Nephron (organoid): Measurements from ENCODE around the gene STAB2.

Experiments used
- H3K27ac Mint-ChIP-seq, 3 experiments: 2 replicates each; pipeline ENCODE4 v1.8.0; 2020; ENCODE audit warnings: mixed read lengths in 3 of 3, mild to moderate bottlenecking in 2 of 3, moderate library complexity in 1 of 3
- H3K27me3 Mint-ChIP-seq: 2 replicates; pipeline ENCODE4 v1.8.0; 2021; ENCODE audit warnings: low read depth, mild to moderate bottlenecking, moderate library complexity, mixed read lengths
- H3K36me3 Mint-ChIP-seq: 2 replicates; pipeline ENCODE4 v1.8.0; 2020; ENCODE audit warnings: low read depth, mixed read lengths
- H3K4me1 Mint-ChIP-seq: 2 replicates; pipeline ENCODE4 v1.8.0; 2020; ENCODE audit warnings: mixed read lengths
- H3K4me3 Mint-ChIP-seq, 3 experiments: 2 replicates each; pipeline ENCODE4 v1.8.0; 2020; ENCODE audit warnings: mild to moderate bottlenecking in 3 of 3, mixed read lengths in 3 of 3, moderate library complexity in 2 of 3
- H3K9me3 Mint-ChIP-seq: 2 replicates; pipeline ENCODE4 v1.8.0; 2020; ENCODE audit warnings: mixed read lengths
- CTCF ChIP-seq, 3 experiments: fragments of 200-600 bp; sonication (generic); IDR thresholded peaks; one replicate each; pipeline ENCODE4 v1.5.0; 2021; ENCODE audit warnings: antibody characterized with exemption in 3 of 3; ENCODE audit not compliant: unreplicated experiment in 3 of 3

STAB2 gene

GRCh38 chr12:103812789-103813188 lies 225.7 kb downstream of the STAB2 start:
- Mint-ChIP-seq H3K27ac (no peak overlapping the region), H3K4me1 (peaks cover 29% of the 10 kb centered on the region), H3K9me3 (no peaks in the 10 kb centered on the region), H3K27me3 (peaks cover 3% of the 10 kb centered on the region), H3K4me3 (no peak overlapping the region), H3K36me3 (peaks cover 11% of the 10 kb centered on the region)
- TF ChIP-seq CTCF (IDR thresholded peaks at IDR 0.05; ENCODE audit: unreplicated experiment in 3 of 3) = no peak

GRCh38 chr12:103813426-103813825 lies 226.4 kb downstream of the STAB2 start:
- TF ChIP-seq CTCF (IDR thresholded peaks at IDR 0.05; ENCODE audit: unreplicated experiment in 3 of 3) = no peak
- H3K27me3 Mint-ChIP-seq = peaks cover 3% of the 10 kb centered on the region
- no peak overlapping the region for H3K27ac Mint-ChIP-seq
- H3K36me3 Mint-ChIP-seq = peaks cover 11% of the 10 kb centered on the region
- H3K4me1 Mint-ChIP-seq = peaks cover 22% of the 10 kb centered on the region
- H3K4me3 Mint-ChIP-seq = no peak overlapping the region
- no peaks in the 10 kb centered on the region for H3K9me3 Mint-ChIP-seq

- TF ChIP-seq CTCF (IDR thresholded peaks at IDR 0.05; ENCODE audit: unreplicated experiment in 3 of 3) = no peak
- H3K4me3 Mint-ChIP-seq = no peak overlapping the region
- H3K36me3 Mint-ChIP-seq = peaks cover 11% of the 10 kb centered on the region
- H3K9me3 Mint-ChIP-seq = no peaks in the 10 kb centered on the region
- peaks cover 3% of the 10 kb centered on the region for H3K27me3 Mint-ChIP-seq
- H3K4me1 Mint-ChIP-seq = peaks cover 19% of the 10 kb centered on the region
- no peak overlapping the region for H3K27ac Mint-ChIP-seq
These were observed 226.9 kb downstream of the STAB2 start for GRCh38 chr12:103813949-103814348.

- Mint-ChIP-seq H3K36me3 (peaks cover 8% of the 10 kb centered on the region), H3K4me1 (peaks cover 19% of the 10 kb centered on the region), H3K9me3 (no peaks in the 10 kb centered on the region), H3K27ac (no peak overlapping the region), H3K27me3 (peaks cover 3% of the 10 kb centered on the region), H3K4me3 (no peak overlapping the region)
- TF ChIP-seq CTCF (IDR thresholded peaks at IDR 0.05; ENCODE audit: unreplicated experiment in 3 of 3) = no peak
These were observed 227.4 kb downstream of the STAB2 start for GRCh38 chr12:103814436-103814835.
